Panc1 (cell line): ENCODE measurements around the gene DECR2.

Source experiments
- CTCF ChIP-seq: fragments of 450-650 bp; IDR thresholded peaks from 2 replicates; pipeline ENCODE4 v1.5.1; 2017; ENCODE audit warnings: mild to moderate bottlenecking
- POLR2AphosphoS5 ChIP-seq: IDR thresholded peaks from 2 replicates; pipeline ENCODE4 v1.6.1; 2012; ENCODE audit warnings: mild to moderate bottlenecking, low read depth, low read length, moderate library complexity

- TF ChIP-seq CTCF (no peak), POLR2AphosphoS5 (no peak)
These were observed 46.7 kb upstream of the DECR2 start for GRCh38 chr16:354971-355461.
